Measurements from ENCODE around the gene BRD4.

Gene BRD4

DNA sequence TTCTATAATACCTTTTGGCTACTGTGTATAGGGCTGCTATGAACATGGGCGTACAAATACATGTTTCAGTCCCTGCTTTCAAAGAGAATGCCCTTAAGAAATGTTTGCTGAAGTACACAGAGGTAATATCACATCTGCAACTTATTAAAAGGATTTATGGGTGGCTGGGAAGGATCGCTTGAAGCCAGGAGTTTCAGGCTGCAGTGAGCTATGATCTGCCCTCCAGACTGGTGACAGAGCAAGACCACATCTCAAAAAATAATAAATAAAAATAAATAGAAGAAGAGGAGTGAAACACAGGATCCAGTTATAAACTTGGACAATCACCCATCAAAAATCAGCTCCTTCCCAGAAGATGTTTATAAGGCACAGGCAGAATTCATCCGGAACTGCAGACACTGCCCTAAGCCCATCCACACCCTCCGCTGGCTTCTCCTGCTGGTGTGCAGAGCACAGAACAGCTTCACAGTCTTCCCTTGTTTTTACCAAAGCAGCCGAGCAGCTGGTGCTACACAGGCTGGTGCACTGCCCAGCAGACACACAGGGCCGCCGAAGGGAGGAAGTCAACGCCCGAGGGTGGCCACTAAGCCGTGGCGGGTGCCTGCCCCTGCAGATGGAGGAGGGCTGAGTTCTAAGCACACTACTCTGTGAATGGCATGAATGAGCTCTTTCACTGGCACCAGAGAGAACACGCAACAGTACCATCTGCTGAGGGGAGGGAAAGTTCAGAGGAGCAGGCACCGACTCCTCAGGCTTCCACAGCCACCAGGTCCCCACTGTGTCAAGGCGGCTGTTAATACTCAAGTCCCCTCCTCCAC, 44.0 kb downstream of the BRD4 start:
- no peak for DNase-seq

DNA sequence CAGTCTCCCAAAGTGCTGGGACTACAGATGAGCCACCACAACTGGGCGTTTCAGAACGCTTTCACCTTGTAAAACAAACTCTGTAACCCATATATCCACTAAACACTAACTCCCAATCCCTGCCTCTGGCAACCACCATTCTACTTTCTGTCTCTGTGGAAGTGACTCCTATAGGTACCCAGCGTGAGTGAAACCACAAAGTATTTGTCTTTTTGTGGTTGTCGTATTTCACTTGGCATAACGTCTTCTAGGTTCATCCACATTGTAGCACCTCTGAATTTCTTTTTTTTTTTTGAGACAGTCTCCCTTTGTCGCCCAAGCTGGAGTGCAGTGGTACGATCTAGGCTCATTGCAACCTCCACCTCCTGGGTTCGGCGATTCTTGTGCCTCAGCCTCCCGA, 44.8 kb downstream of the BRD4 start:
- DNase-seq: no peak

DNA sequence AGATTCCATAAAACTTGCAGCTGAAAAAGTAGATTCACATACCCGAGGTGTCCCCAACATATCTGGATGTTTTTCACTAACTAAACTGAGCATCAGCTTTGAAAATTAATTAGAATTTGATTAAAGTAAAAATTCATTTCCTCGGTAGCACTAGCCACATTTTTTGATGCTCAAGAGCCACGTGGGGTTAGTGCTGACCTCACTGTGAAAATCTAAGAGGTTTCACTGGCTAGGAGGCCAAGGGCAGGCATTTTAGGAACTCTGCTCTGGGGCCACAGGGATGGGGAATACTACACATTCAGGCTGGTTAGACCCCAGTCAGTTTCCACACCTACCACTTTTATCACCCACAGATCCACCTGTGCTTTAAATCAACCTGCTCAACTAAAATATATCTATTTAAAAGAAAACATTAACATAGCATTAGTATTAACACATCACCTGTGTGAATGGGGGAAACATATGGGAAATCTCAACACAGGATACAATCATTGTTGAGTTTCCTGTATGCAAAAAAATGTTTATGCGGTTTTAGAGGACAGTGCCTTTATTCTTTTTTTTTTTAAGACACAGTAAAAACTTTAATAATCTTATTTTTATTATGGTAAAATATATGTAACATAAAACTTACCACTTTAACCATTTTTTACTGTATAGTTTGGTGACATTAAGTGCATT, 45.5 kb downstream of the BRD4 start:
- no peak for DNase-seq

DNA sequence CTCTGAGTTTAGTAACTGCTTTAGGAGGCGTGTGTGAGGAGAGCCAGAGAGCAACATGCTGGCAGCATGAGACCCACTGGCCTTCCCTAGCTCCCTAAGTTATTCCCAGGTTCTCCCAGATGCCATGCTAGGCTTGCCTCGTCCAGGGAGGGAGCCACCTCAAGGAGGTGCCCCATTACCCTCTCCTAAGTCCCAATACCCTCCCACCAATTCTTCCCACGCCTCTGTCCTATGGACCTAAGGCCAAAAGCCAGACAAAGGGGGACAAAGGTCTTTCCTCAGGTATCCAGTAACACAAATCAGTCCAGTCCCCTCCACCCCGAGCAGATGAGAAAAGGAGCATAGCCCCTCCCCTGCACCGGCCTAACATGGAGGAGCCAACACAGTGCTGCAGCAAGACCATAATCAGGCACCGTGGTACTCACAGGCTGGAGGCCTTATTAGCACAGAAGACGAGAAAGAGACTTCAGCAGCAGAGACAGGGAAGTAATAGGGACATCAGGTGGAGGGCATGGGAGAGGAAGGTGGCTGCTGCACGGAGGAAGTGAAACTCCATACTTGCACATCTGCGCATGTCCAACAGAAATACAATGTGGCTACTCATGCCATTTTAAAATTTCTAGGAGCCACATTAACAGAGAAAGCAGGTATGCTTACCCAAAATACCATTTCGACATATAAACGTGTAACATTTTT, 46.3 kb downstream of the BRD4 start:
- DNase-seq: no peak

DNA sequence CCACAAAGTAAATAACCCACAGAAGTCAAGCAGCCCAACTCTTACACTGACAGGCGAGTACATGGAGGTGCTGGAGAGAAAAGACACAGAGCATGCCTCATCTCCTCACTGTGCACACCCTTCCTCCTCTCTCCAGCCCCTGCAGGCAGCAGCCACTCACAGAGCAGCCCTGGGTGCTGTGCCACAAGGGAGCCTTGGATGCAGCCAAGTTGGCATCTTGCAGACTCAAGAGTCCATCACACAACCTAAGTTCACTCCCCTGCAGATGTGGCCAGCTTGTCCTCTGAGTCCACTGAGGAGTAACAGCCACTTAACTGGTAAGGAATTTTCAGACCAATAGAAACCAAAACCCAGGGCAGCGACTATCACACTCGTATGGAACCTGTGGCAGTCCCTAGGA, 47.4 kb downstream of the BRD4 start:
- no peak for DNase-seq

DNA sequence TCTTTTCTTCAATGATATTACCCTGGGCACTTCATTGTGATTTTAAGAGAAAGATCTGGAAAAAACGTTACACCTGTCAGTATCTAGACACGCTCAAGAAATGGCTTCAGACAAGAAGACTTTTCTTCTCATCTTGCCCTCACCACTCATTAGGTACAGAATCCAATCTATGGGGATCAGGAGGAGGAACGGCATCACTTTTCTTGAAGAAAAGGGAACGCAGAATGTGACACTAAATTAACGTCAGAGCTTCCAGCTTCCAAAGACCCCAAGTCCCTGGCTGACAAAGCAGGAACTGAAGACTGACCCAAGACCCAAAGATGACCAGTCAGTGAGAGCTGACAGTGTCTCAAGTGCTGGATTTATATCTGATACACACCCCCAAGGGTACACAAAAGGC, 48.2 kb downstream of the BRD4 start:
- DNase-seq: no peak

DNA sequence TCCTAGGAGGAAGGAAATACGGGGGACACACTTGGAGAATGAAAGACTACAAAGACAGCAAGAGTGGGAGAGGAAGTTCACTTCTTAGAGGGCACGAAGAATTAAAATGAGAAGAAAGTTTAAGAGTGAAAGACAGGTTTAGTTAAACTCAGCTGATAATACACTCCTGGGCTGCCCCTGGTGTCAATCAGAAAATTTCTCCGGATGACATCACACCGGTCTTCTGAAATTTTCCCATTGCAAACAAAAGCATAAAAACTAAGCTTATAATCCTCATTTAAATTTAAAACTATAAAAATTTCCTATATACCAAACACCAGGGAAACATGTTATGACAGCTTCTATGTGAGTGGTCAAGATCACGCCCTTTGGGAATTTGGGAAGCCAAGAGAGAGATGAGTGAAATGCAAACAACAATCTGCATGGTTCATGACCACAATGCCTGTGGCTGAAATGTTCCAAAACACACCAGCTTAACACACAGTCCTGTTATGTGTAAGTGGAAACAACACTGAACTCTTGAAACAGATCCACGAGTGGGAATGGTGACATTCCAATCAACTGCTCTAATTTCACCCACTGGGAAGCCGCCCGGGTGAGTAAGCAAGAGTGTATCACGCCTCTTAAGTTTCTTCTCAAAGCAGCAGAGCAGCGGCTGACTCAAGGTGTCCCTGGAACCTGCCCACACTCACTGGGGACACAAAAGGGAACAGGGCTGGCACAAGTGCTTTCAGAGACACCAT, 49.0 kb downstream of the BRD4 start:
- no peak for DNase-seq

DNA sequence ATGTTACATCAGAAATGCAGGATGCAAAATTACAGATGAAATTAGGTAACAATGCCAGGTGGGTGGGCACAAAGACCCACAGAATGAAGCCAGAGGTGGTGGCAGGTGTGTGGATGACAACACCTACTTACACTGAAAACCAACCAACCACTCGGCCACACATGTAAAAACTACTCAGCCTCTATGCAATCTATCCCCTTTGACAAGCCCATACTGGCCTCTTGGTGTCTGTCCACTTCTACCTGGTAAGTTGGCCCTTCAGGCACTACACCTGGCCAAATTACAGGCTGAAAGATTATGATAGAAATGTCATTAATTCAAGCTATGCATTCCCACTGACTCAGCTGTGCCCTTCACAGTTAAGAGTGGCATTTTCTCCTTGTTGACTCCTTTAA, 50.0 kb downstream of the BRD4 start:
- DNase-seq: no peak

DNA sequence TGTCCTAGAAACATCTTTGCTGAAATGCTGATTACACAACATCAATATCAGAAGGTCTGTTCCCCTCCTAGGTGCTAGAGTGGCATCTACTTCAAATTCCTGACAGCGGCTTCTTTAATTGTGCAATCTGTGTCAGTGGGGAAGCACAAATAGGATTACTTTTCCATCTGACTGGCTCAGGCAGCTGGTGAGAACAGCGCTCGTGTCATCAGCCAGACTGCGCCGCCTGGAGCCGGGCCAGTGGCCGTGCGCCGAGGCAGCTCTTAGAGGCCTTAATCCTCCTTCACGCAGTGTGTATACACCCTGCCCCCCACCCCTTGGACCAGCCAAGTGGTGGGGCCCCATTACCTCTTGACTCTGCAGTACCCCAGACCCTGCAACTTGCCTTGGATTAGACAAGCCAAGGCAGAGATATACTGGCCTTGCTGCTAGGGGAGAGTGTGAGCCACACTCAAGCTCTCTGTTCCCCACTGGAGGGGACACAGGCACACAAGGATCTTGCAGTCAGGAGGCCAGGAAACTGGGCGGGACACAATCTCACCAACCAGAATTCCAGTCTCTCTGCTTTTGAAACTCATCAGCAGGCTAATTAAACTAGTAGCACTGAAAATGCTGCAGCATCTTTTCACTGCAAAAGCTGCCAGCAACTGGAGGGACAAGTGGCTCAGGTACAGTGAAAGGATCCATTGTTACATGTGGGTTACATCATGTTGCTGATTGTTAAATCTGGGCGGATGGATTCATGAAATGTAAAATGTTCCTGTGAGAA, 51.2 kb downstream of the BRD4 start:
- DNase-seq: no peak

DNA sequence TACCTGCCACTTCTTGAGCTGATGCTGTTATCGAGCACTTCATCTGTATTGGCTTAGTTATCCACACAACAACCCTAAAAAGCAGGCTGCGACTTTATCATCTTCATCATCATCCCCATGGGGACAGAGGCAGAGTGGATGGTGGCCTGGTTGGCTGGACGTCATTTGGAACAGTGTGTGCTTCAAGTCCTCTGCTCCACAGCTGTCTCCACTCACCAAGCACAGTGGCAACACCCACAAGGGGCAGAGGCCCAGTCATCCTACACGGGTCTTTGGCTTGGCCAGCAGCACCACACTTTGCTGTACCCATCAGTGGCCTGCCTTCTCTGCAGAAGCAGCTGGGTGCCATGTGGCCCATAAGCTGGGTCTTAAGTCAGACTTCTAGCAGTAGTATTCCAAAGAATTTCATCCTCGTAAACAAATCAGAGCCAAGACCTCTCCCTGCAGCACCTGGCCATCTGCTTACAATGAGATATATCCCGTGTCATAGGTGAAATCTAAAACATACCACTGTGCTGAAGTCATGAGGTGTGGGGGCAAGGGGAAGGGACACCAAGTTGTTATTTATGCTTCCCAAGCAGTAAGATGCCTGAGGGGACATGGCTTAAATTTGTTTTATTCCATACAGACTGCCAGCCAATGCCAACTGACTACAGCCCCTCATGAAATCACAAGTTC, 52.2 kb downstream of the BRD4 start:
- DNase-seq: no peak

DNA sequence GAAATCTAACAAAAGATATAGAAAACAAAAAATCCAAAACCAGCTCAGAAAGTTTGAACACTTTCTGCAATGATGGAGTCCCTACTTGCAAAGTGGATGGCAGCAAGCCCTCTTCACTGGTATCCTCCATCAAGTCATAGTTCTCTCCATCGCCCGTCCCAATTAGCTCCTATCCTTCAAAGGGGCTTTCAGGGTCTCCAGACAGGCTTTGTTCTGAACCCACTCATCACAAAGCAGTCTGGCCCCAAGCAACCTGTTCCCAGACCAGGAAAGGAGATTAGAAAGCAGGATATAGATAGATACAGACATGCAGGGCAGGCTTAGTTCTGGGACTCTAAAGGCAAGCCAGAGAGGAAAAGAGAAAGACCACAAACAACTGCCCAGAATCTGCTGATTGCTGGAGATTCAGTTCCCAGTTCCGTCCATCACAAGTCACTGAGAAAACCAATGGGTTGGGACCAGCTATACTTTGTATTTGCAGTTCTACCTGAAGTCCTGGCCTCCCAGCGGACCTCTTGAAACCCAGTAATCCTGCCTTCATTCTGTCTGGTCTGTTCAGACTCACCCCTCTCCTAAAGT, 52.9 kb downstream of the BRD4 start:
- DNase-seq: no peak

DNA sequence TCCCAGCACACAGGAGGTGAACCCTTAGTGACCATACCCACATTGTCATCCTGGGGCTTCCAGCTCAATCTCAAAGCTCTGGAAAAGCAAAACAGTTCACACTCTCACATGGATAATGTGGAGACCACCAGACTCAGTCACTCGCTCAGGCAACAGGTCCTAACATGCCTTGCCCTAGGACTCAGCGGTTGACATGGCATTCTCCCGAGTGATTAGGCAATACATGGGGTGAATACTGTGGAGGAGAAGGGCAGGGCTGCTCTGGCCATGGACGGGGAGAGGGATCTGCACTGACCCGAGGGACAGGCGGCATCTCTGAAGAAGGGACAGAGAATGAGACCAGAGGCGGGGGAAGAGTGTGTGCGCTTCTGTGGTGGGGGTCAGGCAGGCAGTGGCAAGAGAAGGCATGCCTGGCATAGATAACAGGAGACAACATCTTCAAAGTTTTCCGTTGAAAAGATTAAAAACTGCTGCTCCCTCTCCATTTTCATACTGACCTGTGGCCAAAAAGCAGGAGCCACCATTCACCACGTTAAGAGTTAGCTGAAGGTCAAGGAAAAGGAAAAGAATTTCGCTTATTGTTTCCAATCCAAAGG, 55.6 kb downstream of the BRD4 start:
- no peak for DNase-seq

DNA sequence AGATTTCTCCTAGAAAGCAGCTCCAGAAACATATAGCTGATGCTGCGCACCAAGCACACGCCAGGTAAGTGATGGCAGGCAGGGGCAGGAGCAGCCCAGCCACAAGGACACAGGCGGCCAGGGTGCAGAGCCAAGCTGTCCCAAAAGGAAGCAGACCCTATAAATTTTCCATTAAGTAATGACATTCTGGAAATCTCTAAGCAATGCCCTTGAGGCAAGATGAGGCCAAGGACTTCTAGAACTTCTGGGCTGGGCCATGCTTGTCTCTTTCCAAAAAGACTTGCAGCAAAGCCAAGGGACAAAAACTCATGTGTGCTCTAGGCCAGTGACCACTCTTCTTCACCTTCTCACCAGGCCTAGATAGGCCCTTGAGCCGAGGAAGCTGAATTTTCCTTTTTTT, 57.9 kb downstream of the BRD4 start:
- no peak for DNase-seq

DNA sequence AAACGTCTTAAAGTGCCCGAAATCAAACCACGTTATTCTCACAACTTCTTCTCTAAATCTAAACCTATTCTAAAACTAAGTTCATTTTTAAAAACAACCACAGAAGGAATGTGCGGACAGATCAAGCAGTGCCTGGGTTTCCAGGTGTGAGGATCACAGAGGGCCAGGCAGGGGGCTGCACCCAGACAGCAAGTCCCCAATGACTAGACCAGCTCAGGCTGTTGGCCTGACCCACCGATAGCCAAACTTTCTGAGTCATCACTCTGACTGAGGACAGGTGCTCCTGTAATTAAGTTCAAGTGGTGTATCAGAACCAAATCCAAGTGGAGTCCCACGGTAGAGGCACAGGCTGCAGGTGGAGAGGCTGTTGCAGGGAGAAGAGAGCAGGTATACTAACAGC, 62.5 kb downstream of the BRD4 start:
- no peak for DNase-seq

DNA sequence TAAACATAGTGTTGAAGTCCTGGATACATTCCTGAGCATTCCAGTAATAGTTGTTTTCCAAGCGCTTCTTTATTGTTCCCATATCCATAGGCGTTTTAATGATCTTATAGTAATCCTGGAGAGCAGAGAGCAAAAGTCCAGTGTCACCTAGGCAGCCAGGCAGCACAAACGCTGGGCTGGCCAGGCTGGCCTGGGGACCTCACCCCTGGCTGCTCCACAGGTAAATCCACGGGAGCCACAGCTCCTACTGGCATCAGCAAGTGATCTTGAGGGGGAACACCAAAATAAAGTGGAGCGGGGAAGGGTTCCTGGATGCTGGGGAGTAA, 63.4 kb downstream of the BRD4 start:
- DNase-seq: no peak

DNA sequence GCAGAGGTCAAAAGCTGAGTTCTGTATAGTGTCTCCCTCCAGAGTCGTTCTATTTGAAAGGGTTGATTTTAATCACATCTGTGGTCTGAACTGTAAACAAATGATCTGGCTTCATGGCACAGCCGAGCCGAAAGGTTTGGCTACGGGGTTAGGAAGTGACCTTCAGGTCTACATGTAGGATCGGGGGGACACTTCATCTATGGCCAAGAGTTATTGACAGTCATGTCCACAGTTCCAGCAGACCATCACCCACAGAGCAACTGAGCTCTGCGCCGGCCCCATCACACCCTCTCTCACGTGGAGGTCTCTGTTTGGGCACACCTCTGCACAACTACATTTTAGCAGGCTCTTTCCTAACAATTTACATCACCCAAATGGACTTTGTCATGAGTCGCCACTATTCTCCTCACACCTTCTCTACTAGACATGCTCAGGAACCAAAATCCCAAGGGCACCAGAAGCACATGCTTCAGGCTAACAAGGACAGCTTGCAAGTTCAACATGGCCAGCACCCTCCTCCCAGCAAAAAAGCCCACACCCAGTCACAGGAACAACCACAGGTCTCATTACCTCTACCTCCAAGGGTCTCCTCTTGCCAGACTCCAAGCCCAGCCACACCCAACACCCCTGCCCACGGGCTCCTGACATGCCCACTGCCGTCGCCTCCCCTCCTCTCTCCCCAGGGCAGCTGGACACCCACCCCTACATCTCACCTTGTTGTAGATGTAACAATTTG, 64.0 kb downstream of the BRD4 start:
- no peak for DNase-seq

DNA sequence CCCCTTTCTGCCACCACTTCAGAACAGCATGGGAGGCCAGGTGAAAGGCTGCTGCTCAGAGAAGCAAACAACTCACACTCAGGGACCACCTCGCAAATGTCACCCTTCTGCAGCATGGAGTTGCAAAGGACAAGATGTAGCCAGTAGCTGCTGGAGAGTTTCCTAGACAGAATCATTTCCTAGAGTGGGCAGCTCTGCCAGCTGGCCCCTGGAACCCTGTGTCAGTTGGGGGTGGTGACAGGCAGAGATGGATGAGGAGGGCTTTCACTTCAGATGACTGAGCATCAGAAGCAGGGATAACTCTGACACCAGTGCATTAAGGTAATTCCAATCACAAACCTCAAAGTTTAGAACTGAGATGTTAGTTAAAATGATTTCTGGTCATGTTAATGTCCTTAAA, 65.7 kb downstream of the BRD4 start:
- no peak for DNase-seq

DNA sequence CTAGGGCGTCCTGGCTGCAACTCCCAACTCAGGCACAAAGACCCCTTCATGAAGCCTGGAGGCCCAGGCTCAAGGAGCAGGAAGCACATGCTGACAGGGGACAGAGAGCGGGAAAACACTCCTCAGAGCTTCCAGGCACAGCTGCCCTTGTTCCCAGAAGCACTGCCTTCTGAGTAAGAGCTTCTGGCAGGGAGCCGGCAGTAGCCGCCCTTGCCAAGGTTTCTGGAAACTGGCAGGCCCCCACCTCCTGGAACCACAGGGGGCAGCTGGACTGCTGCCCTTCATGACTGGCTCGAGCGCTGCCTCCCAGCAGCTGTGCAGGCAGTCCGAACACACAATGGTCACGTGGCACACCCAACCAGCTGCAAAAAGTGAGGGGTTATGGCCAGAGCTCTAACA, 66.5 kb downstream of the BRD4 start:
- DNase-seq: no peak

DNA sequence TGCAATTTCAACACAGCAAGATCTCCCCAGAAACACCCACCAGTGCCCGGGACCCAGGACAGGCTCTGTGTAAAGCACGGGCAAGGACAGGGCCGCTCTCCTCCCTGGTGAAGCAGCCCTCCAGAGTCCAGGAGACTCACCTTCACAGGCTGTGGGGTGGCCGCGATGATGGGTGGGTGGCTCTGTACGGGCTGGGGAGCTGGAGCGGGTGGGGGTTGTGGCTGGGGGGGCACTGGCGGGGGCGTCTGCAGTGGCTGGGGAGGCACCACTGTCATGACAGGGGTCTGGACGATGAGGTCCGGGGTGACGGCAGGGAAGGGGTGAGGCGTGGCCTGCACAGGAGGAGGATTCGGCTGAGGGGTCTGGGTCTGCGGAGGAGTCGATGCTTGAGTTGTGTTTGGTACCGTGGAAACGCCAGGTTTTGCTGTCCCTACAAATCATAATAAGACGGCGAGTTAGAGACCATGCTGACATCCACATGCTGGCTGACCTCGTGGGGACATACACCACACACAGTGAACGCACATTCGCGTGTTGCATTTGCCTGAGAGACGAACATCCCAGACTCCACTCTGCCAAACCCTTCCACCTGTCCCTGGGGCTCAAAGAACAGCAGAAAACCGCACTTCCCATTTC, 67.0 kb downstream of the BRD4 start:
- no peak for DNase-seq

DNA sequence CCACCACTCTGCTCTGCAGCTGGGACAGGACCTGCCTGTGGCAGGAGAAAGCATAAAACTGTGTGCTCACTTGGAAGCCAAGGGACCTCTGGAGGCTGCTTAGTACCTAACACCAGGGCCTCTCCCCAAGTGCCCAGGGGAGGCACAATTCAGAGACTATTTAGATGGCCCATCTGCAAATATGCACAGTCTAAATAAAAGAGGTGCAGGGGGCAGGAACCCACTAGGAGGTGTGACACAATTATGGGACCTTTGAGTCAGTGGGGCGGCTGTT, 67.5 kb downstream of the BRD4 start:
- DNase-seq: no peak
